H1 (cell line): ENCODE results near the gene CD40LG.

ENCODE experiments used
- ATF3 ChIP-seq: IDR thresholded peaks from 2 replicates; pipeline ENCODE4 v1.6.1; 2011; ENCODE audit warnings: low read depth, mild to moderate bottlenecking, low read length; ENCODE audit not compliant: insufficient read depth
- BRCA1 ChIP-seq: IDR thresholded peaks from 2 replicates; pipeline ENCODE4 v1.6.1; 2012; ENCODE audit warnings: low read depth, low read length, improper control_type of control experiment
- CTCF ChIP-seq, 3 experiments: IDR thresholded peaks; 1 replicate in 2 of 3; 2 replicates in 1 of 3; pipeline versions ENCODE4 v1.5.1 to v1.6.1; 2011; ENCODE audit warnings: low read length in 3 of 3, mild to moderate bottlenecking in 3 of 3, inconsistent platforms in 2 of 3, low read depth in 1 of 3, moderate library complexity in 1 of 3; ENCODE audit not compliant: insufficient read depth in 1 of 3; ENCODE audit errors: control extremely low read depth in 1 of 3
- E2F6 ChIP-seq: IDR thresholded peaks from 2 replicates; pipeline ENCODE4 v1.6.1; 2012; ENCODE audit warnings: inconsistent platforms
- JUN ChIP-seq: IDR thresholded peaks from 2 replicates; pipeline ENCODE4 v1.6.1; 2011; ENCODE audit warnings: low read depth, mild to moderate bottlenecking, improper control_type of control experiment, low read length
- KDM1A ChIP-seq: fragments of 200-600, 300-600 bp; sonication (generic); IDR thresholded peaks from 2 replicates; pipeline ENCODE4 v1.7.1; 2016; ENCODE audit warnings: mild to moderate bottlenecking, low read length, borderline replicate concordance
- POLR2A ChIP-seq, 2 experiments: IDR thresholded peaks; 1 replicate in 1 of 2; 2 replicates in 1 of 2; pipeline ENCODE4 v1.6.1; 2011; ENCODE audit warnings: low read depth in 2 of 2, low read length in 2 of 2, mild to moderate bottlenecking in 2 of 2; ENCODE audit errors: control extremely low read depth in 1 of 2
- RXRA ChIP-seq: IDR thresholded peaks from 2 replicates; pipeline ENCODE4 v1.6.1; 2011; ENCODE audit warnings: low read depth, mild to moderate bottlenecking, low read length, moderate library complexity; ENCODE audit not compliant: insufficient read depth

GRCh38 chrX:136658151-136658550, 10.2 kb downstream of the CD40LG start:
- TF ChIP-seq POLR2A (IDR thresholded peaks at IDR 0.05; ENCODE audit: control extremely low read depth in 1 of 2, low read depth in 2 of 2, low read length in 2 of 2): no peak
- no peak for TF ChIP-seq RXRA
- TF ChIP-seq CTCF (IDR thresholded peaks at IDR 0.05; ENCODE audit: control extremely low read depth in 1 of 3, insufficient read depth in 1 of 3, low read depth in 1 of 3, low read length in 3 of 3): no peak
- no peak for TF ChIP-seq E2F6
- no peak for TF ChIP-seq JUN
- no peak for TF ChIP-seq BRCA1
- TF ChIP-seq ATF3: no peak
- TF ChIP-seq KDM1A: no peak
